Mesendoderm (in vitro differentiated cells): Measurements from ENCODE around the gene PRM2.

ENCODE experiments used
- DNase-seq: peaks from one replicate; pipeline ENCODE4 v3.0.0; 2013
- H2AK5ac ChIP-seq: 2 replicates; pipeline ENCODE4 v1.6.1; 2013; ENCODE audit warnings: low read length, inconsistent platforms
- H2BK120ac ChIP-seq: 2 replicates; pipeline ENCODE4 v1.6.1; 2013; ENCODE audit warnings: low read depth, mild to moderate bottlenecking, low read length, moderate library complexity, mixed read lengths
- H2BK15ac ChIP-seq: replicated peaks from 2 replicates; pipeline ENCODE4 v1.6.1; 2013; ENCODE audit warnings: low read depth, mild to moderate bottlenecking, moderate library complexity
- H2BK5ac ChIP-seq: 2 replicates; pipeline ENCODE4 v1.6.1; 2013; ENCODE audit warnings: low read length, inconsistent platforms
- H3K18ac ChIP-seq: 2 replicates; pipeline ENCODE4 v1.6.1; 2013; ENCODE audit warnings: mild to moderate bottlenecking, low read length, mixed read lengths
- H3K23ac ChIP-seq: one replicate; pipeline ENCODE4 v1.6.1; 2013; ENCODE audit warnings: low read length
- H3K27ac ChIP-seq: 2 replicates; pipeline ENCODE4 v1.5.1; 2013; ENCODE audit warnings: low read depth, mild to moderate bottlenecking, inconsistent platforms, low read length, moderate library complexity
- H3K27me3 ChIP-seq: 2 replicates; pipeline ENCODE4 v1.6.1; 2013; ENCODE audit warnings: low read length, control low read depth, mild to moderate bottlenecking, inconsistent platforms; ENCODE audit not compliant: insufficient read depth, poor library complexity
- H3K36me3 ChIP-seq: 2 replicates; pipeline ENCODE4 v1.6.1; 2013; ENCODE audit warnings: low read length, inconsistent platforms; ENCODE audit not compliant: control insufficient read depth, insufficient read depth
- H3K4ac ChIP-seq: one replicate; pipeline ENCODE4 v1.6.1; 2013; ENCODE audit warnings: low read depth, mild to moderate bottlenecking, low read length, moderate library complexity
- H3K4me1 ChIP-seq: 2 replicates; pipeline ENCODE4 v1.6.1; 2013; ENCODE audit warnings: low read depth, low read length, inconsistent platforms; ENCODE audit not compliant: control insufficient read depth
- H3K4me2 ChIP-seq: 2 replicates; pipeline ENCODE4 v1.6.1; 2013; ENCODE audit warnings: low read length
- H3K4me3 ChIP-seq: 2 replicates; pipeline ENCODE4 v1.5.1; 2013; ENCODE audit warnings: mild to moderate bottlenecking, low read length
- H3K56ac ChIP-seq: one replicate; pipeline ENCODE4 v1.6.1; 2013; ENCODE audit warnings: low read length
- H3K79me1 ChIP-seq: 2 replicates; pipeline ENCODE4 v1.6.1; 2013; ENCODE audit warnings: low read length, inconsistent platforms
- H3K79me2 ChIP-seq: 2 replicates; pipeline ENCODE4 v1.6.1; 2013; ENCODE audit warnings: mild to moderate bottlenecking, low read length; ENCODE audit not compliant: control insufficient read depth, insufficient read depth
- H3K9ac ChIP-seq: 2 replicates; pipeline ENCODE4 v1.6.1; 2013; ENCODE audit warnings: low read length, inconsistent platforms
- H4K5ac ChIP-seq: one replicate; pipeline ENCODE4 v1.6.1; 2013; ENCODE audit warnings: low read length
- H4K8ac ChIP-seq: one replicate; pipeline ENCODE4 v1.6.1; 2013; ENCODE audit warnings: low read depth, mild to moderate bottlenecking, control low read depth, low read length, moderate library complexity
- WGBS: extraction: QIAGEN DNeasy Blood & Tissue Kit; methylation state at CpG from one replicate; pipeline ENCODE4 v1.1.7; 2013; ENCODE audit warnings: low lambda C conversion rate, missing lambda C conversion rate; ENCODE audit not compliant: insufficient coverage; ENCODE audit errors: extremely low coverage; 5-methylcytosine and 5-hydroxymethylcytosine counted together

PRM2 gene

DNA sequence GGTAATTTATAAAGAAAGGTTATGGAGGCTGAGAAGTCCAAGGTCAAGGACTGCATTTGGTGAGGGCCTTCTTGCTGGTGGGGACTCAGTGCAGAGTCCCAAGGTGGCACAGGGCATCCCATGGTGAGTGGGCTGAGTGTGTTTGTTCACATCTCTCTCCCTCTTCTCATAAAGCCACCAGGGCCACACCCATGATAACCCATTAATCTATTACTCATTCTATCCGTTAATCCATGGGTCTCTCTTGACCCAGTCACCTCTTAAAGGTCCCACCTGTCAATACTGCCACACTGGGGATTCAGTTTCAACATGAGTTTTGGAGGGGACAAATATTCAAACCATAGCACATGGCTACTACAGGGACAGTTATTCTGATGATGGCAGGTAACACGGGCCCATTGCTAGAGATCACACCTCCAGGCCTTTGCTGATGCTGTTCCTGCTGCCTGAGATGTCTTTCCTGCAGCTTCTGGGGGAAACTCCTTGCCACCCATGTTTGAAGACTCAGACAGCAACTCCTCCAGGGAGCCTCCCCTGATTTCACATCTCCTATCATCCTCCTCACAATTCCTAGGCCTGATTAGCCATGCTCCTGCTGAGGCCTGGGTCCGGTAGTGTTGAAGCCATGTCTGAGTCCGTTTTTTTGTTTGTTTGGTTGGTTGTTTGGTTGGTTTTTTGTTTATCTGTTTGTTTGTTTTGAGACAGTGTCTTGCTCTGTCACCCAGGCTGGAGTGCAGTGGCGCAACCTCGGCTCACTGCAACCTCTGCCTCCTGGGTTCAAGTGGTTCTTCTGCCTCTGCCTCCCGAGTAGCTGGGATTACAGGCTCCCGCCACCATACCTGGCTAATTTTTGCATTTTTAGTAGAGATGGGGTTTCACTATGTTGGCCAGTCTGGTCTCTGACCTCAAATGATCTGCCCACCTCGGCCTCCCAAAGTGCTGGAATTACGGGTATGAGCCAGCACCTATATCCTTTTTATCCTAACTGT, 36.3 kb downstream of the PRM2 start:
- Histone ChIP-seq H3K4ac (no peak overlapping the region), H3K4me1 (no peaks in the 10 kb centered on the region), H2BK15ac (no peak overlapping the region), H2BK120ac (no peak overlapping the region), H3K18ac (no peak overlapping the region), H3K4me3 (no peak overlapping the region), H2AK5ac (no peak overlapping the region), H3K23ac (no peak overlapping the region), H3K27ac (no peak overlapping the region), H4K8ac (no peak overlapping the region), H3K79me2 (no peaks in the 10 kb centered on the region), H3K36me3 (no peaks in the 10 kb centered on the region), H3K56ac (no peak overlapping the region), H4K5ac (no peak overlapping the region), H2BK5ac (no peak overlapping the region), H3K27me3 (no peaks in the 10 kb centered on the region), H3K79me1 (no peaks in the 10 kb centered on the region), H3K9ac (no peak overlapping the region), H3K4me2 (no peak overlapping the region)
- WGBS: no CpG with 5 or more reads among the region's 10 CpGs
- DNase-seq: no peak

DNA sequence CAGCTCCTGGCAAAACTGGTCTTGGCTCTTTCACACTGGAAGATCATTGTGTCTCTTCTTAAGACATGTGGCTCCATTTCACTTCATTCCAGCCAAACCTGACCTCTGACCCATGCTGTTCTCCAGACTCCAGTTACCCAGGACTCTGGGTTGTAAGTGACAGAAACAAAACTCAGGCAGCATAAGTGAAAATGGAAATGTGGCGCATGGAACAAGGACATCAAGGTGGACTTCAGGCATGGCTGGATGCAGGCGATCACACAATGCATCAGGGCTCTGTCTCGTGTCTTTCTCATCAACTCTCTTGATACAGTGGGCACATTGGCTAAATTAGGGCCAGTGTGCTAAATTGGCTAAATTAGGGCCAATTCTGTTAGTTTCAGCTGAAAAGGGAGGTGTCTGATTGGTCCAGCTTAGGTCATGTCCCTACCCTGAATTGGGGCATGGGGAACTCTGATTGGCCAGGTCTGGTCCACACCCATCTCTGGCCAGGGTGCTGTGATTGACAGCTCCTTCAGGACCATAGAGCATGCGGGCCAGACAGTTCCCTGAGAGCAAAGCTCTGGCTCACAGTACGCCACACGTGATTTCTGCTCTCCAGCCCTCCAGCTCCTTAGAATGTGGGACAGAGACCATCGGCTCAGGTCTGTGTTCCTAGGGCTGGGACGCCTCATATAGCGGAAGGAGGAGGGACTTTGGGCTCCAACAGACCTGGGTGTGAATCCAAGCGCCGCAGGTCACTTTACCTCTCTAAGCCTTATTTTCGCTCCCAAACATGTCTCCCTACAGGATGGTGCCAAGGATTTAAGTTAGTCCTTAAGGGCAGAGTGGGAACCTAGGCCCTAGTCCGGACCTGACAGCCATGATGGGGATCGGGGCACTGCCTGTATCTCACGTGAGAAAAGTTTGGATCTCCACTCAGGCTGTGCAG, 37.7 kb downstream of the PRM2 start:
- no peak overlapping the region for H4K5ac ChIP-seq
- WGBS: no CpG with 5 or more reads among the region's 15 CpGs

DNA sequence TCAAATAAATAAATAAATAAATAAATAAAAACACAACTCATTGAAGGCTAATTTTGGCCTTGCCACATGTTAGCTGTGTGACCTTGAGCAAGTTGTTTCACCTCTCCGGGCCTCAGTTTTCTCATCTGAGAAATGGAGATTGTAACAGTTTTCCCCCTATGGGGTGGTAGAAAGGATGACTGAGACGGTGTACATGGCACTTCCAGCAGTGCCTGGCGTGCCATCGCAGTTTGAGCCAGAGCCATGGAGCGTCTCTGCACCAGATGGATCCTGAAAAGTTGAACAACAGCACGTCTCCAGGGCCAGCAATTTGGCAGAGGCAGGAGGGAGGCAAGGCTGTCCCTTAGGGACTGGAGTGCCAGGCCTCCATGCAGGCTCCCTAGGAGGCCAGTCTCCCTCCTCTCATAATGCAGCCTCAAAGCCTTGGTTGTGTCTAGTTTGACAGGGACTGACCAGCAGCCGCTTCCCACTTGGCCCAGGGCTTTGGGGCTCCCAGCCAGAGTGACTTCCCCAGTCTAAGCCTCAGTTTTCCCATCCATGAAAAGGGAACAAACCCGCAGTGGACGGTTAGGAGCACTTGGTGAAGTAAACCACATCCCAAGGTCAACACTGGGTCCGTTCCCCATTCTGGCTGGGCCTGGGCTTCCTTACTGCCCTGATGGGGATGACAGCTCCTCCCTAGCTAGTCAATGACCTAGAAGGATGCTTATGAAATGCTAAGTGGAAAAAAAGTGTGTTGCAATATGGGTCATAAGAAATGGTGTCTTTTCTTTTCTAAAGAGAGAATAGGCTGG, 39.6 kb downstream of the PRM2 start:
- no peak overlapping the region for H3K4me3 ChIP-seq
- no peak overlapping the region for H3K18ac ChIP-seq
- no peak overlapping the region for H2AK5ac ChIP-seq
- H3K79me1 ChIP-seq: no peaks in the 10 kb centered on the region
- no peak overlapping the region for H2BK5ac ChIP-seq
- H3K79me2 ChIP-seq: no peaks in the 10 kb centered on the region
- H3K23ac ChIP-seq: no peak overlapping the region
- H2BK15ac ChIP-seq: no peak overlapping the region
- H4K8ac ChIP-seq: no peak overlapping the region
- no peaks in the 10 kb centered on the region for H3K27me3 ChIP-seq
- H2BK120ac ChIP-seq: no peak overlapping the region
- H3K36me3 ChIP-seq: no peaks in the 10 kb centered on the region
- no peak for DNase-seq
- no peak overlapping the region for H3K9ac ChIP-seq
- no peaks in the 10 kb centered on the region for H3K4me1 ChIP-seq
- H3K56ac ChIP-seq: no peak overlapping the region
- no peak overlapping the region for H3K27ac ChIP-seq
- H3K4ac ChIP-seq: no peak overlapping the region
- WGBS: no CpG with 5 or more reads among the region's 10 CpGs
- no peak overlapping the region for H3K4me2 ChIP-seq
- H4K5ac ChIP-seq: no peak overlapping the region

More for the DNA sequence above, 37.7 kb downstream of the PRM2 start:
- H3K23ac ChIP-seq: no peak overlapping the region
- no peak overlapping the region for H3K56ac ChIP-seq
- no peaks in the 10 kb centered on the region for H3K4me1 ChIP-seq
- no peaks in the 10 kb centered on the region for H3K79me1 ChIP-seq
- peak; percentile 55 for DNase-seq
- no peak overlapping the region for H3K4me2 ChIP-seq
- no peak overlapping the region for H2BK15ac ChIP-seq
- H2BK5ac ChIP-seq: no peak overlapping the region
- H4K8ac ChIP-seq: no peak overlapping the region
- no peak overlapping the region for H3K18ac ChIP-seq
- H3K9ac ChIP-seq: no peak overlapping the region
- no peak overlapping the region for H3K27ac ChIP-seq
- H2AK5ac ChIP-seq: no peak overlapping the region
- no peak overlapping the region for H3K4me3 ChIP-seq
- no peaks in the 10 kb centered on the region for H3K27me3 ChIP-seq
- H3K4ac ChIP-seq: no peak overlapping the region
- no peaks in the 10 kb centered on the region for H3K79me2 ChIP-seq
- H3K36me3 ChIP-seq: no peaks in the 10 kb centered on the region
- no peak overlapping the region for H2BK120ac ChIP-seq

DNA sequence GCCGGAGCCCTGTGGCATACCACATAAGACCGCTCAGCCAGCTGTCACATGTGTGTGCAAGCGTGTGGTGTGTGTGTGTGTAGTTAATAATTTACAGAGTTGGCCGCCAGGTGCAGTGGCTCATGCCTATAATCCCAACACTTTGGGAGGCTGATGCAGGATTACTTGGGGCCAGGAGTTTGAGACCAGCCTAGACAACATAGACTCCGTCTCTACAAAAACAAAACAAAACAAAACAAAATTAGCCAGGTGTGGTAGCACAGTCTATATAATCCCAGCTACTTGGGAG, 40.6 kb downstream of the PRM2 start:
- Histone ChIP-seq H3K4me1 (no peaks in the 10 kb centered on the region), H3K79me2 (no peaks in the 10 kb centered on the region), H2BK5ac (no peak overlapping the region), H3K4me2 (no peak overlapping the region), H3K9ac (no peak overlapping the region), H3K27me3 (no peaks in the 10 kb centered on the region), H4K8ac (no peak overlapping the region), H2BK15ac (no peak overlapping the region), H3K23ac (no peak overlapping the region), H2AK5ac (no peak overlapping the region), H2BK120ac (no peak overlapping the region), H3K79me1 (no peaks in the 10 kb centered on the region), H3K56ac (no peak overlapping the region), H3K4me3 (no peak overlapping the region), H3K18ac (no peak overlapping the region), H3K27ac (no peak overlapping the region), H3K36me3 (no peaks in the 10 kb centered on the region), H3K4ac (no peak overlapping the region), H4K5ac (no peak overlapping the region)
- DNase-seq: no peak
- no CpG with 5 or more reads among the region's 5 CpGs for WGBS

DNA sequence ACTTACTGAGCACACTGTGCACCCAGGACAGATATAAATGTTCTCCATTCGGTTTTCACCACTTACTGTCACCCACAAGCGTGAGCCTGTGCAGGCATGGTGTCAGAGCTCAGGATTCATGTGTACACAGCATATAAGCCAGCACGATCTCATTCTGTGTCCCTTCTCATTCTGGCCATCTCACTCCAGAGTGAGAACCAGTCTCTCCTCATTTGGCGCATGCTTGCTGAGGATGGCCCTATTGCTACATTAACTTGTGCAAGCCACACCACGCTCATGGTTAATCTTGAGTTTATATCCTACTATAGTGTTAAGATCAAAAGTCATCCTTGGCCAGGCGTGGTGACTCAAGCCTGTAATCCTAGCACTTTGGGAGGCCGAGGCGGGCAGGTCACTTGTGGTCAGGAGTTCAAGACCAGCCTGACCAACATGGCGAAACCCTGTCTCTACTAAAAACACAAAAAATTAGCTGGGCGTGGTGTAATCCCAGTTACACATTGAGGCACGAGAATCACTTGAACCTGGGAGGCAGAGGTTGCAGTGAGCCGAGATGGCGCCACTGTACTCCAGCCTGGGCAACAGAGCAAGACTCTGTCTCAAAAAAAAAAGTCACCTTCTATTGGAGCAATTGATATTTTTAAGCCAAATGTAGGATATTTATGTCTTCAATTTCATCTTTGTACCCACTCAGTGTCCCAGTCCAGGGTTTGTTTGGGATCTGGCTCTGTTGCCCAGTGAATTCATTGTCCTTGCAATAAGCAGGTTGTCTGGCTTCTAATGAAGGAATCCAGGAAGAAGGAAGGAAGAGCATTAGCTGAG, 41.2 kb downstream of the PRM2 start:
- Histone ChIP-seq H3K23ac (no peak overlapping the region), H3K4ac (no peak overlapping the region), H3K9ac (no peak overlapping the region), H3K79me1 (no peaks in the 10 kb centered on the region), H3K27ac (no peak overlapping the region), H4K5ac (no peak overlapping the region), H3K4me1 (no peaks in the 10 kb centered on the region), H2BK15ac (no peak overlapping the region), H3K4me3 (no peak overlapping the region), H2BK120ac (no peak overlapping the region), H3K36me3 (no peaks in the 10 kb centered on the region), H3K79me2 (no peaks in the 10 kb centered on the region), H3K18ac (no peak overlapping the region), H2AK5ac (no peak overlapping the region), H4K8ac (no peak overlapping the region), H2BK5ac (no peak overlapping the region), H3K56ac (no peak overlapping the region), H3K27me3 (no peaks in the 10 kb centered on the region), H3K4me2 (no peak overlapping the region)
- DNase-seq: no peak
- no CpG with 5 or more reads among the region's 13 CpGs for WGBS
